Mammary epithelial cell (primary cell): ENCODE measurements around the gene INKA2.

Source experiments
- CTCF ChIP-seq, 2 donors: IDR thresholded peaks in 1 of 2; conservative IDR thresholded peaks in 1 of 2; 2 replicates each; pipeline ENCODE4 v1.5.1; 2011 to 2012; ENCODE audit warnings: inconsistent platforms in 2 of 2, low read length in 2 of 2, mild to moderate bottlenecking in 2 of 2, control low read depth in 1 of 2, low read depth in 1 of 2; ENCODE audit not compliant: insufficient read depth in 1 of 2; ENCODE audit errors: extremely low read depth in 1 of 2
- EZH2 ChIP-seq: IDR thresholded peaks from 2 replicates; pipeline ENCODE4 v1.6.1; 2012; ENCODE audit warnings: low read length, inconsistent platforms, borderline replicate concordance

DNA sequence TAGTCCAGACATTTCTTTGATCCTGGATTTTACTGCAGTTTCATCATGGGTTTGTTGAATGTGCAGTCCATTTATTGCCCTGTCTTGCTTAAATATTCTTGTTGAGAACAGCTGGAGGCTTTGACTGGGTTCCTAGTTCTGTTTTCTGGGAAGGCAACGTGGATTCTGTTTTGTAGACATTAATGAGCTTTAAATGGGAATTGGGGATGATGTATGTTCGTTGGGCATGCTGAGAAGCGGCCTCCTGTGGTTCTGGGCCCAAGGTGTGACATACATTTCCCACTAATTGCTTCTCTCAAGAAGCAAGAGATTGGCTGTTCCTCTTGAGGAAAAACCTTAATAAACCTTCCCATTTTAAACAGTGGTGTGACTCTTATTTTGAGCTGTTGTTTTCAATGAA, 22.9 kb downstream of the INKA2 start:
- TF ChIP-seq CTCF (conservative IDR thresholded peaks at IDR 0.05 in 1 of 2, IDR thresholded peaks at IDR 0.05 in 1 of 2; ENCODE audit: extremely low read depth in 1 of 2, insufficient read depth in 1 of 2, low read depth in 1 of 2, low read length in 2 of 2): no peak
- TF ChIP-seq EZH2: no peak
